Fibroblast of the aortic adventitia (primary cell): ENCODE measurements around the gene KLHL25. TPM values are rescaled to one million over a fixed set of nuclear protein-coding genes. Genes with fewer than 3 reads are reported as not detected.

Experiments
- DNase-seq: peaks from one replicate; pipeline ENCODE4 v3.0.0-alpha.2; 2010; ENCODE audit warnings: low read depth
- H3K4me3 ChIP-seq: 2 replicates; pipeline ENCODE4 v1.5.1; 2011; ENCODE audit warnings: low read depth, mild to moderate bottlenecking, control low read depth, low read length, moderate library complexity
- CTCF ChIP-seq: IDR thresholded peaks from 2 replicates; pipeline ENCODE4 v1.5.1; 2011; ENCODE audit warnings: mild to moderate bottlenecking, low read length, control low read depth, inconsistent platforms; ENCODE audit not compliant: insufficient read depth
- total RNA-seq: library from RNA; depleted of rRNA; stranded (reverse); fragments of >200 nt; gene quantifications from 2 replicates; pipeline ENCODE4 v1.2.3, GENCODE V29; 2012; ENCODE audit warnings: low replicate concordance

KLHL25 gene
- total RNA-seq, 1 donor: 2.3 TPM

- no peak for DNase-seq
- no peak for TF ChIP-seq CTCF
- H3K4me3 ChIP-seq: no peak overlapping the region
Observed at GRCh38 chr15:85755942-85756341, 38.8 kb downstream of the KLHL25 start.

DNA sequence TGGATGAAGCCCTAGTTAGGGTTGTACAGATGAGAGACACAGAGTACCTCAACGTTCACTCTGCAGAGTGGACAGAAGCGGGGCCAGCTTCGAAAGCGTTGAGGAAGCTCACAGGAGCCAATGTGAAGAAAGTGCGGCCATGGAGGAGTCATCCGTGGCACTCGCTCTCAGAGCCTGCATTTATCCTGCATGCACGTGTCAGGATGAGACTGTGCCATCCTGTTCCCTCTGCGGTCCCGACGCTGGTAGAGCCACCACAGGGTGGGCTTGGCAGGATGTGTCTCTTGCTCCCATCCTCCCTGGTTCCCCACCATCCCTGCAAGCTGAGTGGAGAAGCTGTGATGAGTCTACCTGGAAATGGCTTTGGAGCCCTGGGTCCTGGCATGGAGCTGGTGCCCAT lies 39.3 kb downstream of the KLHL25 start:
- no peak for TF ChIP-seq CTCF
- H3K4me3 ChIP-seq: no peak overlapping the region
- DNase-seq: no peak

GRCh38 chr15:85754989-85755388 lies 39.7 kb downstream of the KLHL25 start:
- H3K4me3 ChIP-seq: no peak overlapping the region
- DNase-seq: peak; percentile 25
- no peak for TF ChIP-seq CTCF

GRCh38 chr15:85753791-85754452 lies 40.8 kb downstream of the KLHL25 start:
- DNase-seq: no peak
- no peak overlapping the region for H3K4me3 ChIP-seq
- TF ChIP-seq CTCF: no peak

DNA sequence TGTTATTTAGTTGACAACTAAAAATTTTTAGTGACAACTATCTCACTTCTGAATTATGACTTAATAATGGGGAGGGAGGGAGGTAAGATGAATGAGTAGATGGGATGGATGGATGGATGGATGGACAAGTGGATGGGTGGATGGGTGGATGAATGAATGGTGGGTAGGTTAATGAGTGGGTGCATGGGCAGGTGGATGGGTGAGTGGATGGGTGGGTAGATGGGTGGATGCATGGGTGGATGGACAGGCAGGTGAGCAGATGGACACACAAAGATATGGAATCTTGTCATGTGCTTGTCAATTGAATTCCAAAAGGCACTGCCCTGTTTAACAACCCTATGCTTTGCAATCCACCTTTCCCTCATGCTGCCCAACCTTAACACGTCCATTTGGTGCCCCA lies 41.5 kb downstream of the KLHL25 start:
- TF ChIP-seq CTCF: no peak
- DNase-seq: no peak
- no peak overlapping the region for H3K4me3 ChIP-seq

DNA sequence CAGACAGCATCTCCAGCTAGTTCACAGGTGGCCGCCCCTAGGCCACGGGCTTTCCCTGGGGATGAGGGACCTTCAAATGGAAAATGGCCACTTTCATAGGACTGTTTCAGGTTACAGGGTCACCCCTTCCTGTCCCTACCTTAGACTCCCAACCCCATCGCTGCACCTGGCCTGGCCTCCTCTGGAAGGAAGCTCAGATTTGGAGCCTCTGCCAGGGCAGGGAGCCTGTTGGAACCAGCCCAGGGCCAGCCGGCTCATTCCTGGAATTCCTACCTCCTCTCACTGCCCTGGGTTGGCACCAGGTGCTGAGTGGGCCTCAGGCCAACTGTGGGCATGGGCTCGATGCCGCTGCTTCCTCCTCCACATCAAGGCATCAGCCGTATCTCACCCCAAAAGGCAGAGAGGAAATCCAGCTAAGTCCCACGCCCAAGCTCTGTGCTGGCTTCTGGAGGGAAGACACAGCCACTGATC lies 42.2 kb downstream of the KLHL25 start:
- no peak for TF ChIP-seq CTCF
- H3K4me3 ChIP-seq: no peak overlapping the region
- DNase-seq: no peak

- TF ChIP-seq CTCF: no peak
- H3K4me3 ChIP-seq: no peak overlapping the region
- DNase-seq: no peak
Observed at GRCh38 chr15:85752124-85752475, 42.6 kb downstream of the KLHL25 start.
